Measurements from ENCODE around the gene TPM1.

Gene TPM1

DNA sequence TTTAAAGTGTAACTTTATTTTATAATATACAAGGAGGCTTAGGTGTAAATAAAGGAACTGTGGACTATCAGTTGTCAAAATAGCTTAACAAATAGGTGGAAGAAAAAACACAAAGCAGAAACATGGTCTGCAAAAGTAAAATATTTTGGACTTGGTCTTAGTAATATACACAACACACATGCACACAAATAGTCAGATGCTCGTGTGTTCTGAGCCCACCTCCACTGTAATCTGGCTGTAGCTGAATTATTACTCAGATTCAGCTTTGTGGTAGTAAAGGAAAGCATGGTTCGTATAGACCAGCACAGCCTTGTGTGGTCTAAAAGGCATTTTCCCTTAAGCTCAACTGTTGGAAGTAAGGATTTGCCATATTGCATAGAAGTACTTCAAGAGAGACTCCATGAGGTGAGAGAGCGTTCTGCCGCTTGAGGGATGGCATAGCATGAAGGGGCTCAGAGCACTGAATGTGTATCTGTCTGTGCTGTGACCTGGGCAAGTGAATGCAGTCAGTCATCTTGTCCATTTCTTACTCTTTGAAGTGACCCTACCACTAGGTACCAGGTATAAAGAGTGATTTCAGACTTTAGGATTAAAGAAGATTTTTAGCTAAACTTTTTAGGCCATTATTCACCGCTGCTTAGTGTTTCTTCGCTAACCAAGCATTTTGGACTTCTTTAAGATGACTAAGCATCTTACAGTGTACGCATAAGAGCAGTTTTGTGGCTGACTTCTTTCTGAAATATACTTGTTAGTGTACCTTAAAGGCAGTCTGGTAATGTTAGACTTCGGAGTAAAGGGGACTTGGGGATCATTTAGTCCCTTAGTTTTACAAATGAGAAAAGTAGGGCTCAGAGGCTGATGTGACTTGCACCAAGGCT lies 15.2 kb downstream of the TPM1 start:
- no peak for DNase-seq

DNA sequence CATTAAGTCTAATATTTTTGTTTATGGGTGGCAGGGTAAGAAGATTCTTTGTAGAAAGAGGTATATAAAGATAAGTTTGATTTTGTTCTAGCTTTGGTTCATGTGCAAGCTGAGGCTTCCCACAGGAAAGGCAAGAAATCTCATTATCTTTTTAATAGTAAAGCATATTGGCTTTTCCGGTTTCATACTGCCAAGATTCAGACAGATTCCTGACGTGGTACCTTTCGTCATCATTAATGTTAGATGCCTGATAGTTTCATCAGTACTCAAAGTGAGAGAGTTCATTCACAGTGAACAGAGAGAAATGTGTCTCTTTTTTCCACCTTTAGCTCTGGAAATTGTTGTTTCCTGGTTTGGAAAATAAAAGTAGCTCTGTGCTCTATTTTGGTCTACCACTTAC lies 16.5 kb downstream of the TPM1 start:
- DNase-seq, result no peak

DNA sequence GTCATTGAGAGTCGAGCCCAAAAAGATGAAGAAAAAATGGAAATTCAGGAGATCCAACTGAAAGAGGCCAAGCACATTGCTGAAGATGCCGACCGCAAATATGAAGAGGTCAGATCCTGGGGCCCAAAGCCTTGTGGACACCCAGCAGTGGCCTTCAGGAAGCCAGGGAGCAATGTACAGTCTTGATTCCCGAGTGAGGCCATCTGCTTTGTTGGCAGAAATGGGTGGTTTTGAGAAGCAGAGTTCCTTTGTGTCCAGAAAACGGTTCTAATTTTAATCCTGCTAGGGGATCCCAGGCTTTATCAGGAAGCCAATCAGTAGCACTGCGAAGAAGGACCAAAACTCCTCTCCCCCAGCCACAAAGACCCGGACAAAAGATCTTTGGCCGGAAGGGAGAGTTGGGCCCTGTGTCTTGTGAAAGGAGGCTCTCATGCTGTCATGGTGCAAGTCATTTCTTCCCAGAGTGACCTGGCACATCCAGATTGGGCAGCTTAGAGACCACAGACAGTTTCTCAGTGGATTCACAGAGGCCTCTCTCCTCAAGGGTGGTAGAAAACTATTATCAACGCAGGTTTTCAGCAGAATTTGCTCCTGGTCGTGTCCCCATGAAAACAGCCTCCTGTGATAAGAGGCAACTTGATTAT lies 17.1 kb downstream of the TPM1 start:
- DNase-seq, result no peak

DNA sequence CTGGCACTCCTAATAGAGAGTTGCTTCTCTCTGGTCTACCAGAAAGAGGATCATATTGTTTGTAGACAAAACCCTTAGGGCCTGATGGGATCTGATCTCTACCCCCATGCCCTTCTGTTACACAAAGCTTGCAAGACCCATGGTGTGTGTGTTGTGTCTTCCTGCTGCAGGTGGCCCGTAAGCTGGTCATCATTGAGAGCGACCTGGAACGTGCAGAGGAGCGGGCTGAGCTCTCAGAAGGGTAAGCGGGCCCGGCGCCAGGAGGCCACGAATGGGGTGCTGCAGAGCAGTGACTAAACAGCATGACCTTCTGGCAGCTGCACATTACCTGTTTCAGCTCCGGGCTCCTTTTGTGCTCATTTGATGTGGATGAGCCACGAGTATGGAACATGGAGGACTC lies 18.2 kb downstream of the TPM1 start:
- no peak for DNase-seq

DNA sequence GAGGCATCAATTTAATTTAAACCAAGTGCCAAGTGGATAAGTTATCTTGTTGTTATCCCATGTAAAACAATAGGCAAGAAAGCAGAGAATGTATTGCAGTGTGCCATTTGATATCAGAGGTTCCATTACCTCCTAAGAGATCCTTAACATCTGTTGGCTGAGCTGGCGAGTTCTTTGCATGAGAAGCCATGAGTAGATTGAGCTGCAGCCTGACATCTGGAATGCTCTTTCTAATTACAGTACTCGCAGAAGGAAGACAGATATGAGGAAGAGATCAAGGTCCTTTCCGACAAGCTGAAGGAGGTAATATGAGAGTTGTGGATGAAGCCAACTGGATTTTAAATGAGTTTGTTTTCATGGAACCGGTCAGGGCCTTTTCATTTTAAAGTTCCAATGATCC lies 19.4 kb downstream of the TPM1 start:
- no peak for DNase-seq

DNA sequence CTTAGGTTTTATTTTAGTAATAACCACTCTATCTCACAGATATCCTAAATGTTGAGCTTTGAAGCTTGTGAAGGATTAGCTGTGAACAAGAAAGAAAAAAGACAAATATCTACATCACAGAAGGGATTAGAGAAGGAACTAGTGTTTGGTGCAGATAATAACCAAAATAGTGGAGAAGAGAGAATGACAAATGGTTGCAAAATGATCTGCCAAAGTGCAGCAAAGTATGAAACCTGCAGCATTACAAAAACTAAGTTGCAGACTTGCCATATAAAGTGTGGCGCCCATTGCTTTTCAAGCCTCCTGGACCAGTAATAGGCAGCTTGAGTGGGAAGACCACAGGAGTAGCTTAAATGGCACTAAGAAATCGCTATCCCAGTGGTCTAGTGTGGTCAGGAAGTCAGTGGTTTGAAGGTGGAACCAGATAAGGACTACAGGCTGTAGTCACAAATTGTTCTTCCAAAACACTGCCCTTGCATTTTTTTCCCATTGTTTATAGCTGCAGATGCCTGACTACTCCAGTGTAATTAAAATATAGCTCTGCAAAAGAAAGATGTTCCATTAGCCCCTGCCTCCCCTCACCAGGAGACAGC lies 20.7 kb downstream of the TPM1 start:
- no peak for DNase-seq

DNA sequence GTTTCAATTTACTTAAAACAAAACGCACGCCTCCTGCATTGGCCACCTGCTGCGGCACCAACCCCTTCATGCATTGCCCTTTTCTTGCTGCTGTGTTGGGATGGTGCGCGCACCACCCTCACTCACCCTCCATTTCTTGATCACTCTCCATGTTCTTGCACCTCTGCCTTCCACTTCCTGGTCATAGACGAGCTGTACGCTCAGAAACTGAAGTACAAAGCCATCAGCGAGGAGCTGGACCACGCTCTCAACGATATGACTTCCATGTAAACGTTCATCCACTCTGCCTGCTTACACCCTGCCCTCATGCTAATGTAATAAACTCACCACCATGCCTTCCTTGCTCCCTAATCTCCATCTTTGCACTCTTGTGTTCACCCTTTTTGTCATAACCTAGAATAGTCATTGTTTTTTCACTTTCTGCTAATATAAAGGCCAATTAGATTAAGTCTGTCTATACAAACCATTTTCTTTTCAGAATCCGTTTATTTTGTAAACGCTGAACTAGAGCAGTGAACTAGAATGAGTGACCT lies 21.4 kb downstream of the TPM1 start:
- no peak for DNase-seq

DNA sequence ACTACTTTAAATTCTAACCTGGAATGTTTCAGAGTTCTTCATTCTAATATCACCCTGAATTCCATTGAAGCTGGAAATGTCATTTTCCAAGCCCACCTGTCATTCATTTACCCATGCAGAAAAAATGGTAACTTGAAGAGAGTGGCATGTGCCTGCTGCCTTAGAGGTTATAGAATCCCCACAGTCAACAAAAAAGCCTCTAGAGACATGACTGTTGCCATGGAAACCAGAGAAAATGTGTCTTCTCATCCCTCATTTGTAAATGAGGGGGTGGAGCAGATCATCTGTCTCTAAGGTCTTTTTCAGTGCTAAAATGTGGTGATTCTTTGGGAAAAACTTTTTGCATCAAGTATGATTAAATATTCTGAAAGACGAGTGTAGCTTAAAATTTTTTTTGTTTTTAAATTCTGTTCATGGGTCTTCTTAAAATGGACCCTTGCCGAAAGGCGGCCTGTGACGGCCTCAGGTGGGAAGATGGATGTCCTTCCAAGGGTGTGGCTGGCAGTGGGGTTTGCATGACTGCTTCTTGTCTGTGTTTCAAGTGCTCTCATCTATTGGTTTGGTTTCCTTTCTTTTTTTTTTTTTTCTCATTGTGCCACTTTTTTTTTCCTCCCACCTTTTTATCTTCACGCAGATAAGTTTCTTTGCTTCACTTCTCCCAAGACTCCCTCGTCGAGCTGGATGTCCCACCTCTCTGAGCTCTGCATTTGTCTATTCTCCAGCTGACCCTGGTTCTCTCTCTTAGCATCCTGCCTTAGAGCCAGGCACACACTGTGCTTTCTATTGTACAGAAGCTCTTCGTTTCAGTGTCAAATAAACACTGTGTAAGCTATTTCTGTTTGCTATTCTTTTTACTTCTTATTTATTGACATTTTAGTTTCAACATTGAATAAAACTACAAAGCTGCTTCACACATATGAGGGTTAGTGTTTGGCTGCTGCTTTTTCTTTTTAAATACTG lies 23.0 kb downstream of the TPM1 start:
- no peak for DNase-seq

DNA sequence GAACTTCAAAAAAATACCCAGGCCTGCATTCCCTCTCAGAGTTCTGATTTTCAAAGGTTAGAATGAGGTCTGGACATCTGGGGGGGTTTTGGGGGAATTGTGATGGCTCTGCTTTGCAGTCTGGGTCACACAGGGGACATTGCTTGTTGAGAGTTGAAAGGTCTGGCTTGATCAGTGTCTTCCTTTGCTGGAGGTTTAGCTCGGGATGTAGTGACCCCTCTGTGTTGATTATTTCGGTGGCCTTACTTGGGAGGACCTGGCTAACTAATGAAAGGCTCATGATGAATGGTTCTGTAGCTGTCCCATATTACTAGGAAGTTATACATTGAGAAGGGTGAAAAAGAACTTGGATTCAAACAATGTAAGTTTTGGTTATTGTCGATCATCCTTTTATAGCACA lies 23.7 kb downstream of the TPM1 start:
- DNase-seq, result no peak

DNA sequence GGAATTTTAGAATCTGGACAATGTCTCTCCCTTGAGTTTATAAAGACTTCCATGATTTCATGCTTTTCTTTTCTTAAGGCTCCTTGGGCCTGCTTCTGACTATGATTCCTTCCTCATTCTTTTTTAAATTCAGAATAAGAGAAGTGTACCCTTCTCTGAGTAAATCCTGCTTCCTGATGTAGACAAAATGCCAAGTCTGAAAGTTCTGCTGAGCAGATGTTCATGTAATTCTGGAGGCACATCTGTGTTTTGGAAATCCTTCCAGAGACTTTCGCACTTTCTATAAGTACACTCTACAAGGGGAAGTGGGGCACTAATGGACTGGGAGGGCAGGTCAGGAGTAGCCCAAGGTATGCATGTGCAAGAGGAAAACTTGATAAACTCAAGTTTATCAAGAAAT lies 24.8 kb downstream of the TPM1 start:
- no peak for DNase-seq

DNA sequence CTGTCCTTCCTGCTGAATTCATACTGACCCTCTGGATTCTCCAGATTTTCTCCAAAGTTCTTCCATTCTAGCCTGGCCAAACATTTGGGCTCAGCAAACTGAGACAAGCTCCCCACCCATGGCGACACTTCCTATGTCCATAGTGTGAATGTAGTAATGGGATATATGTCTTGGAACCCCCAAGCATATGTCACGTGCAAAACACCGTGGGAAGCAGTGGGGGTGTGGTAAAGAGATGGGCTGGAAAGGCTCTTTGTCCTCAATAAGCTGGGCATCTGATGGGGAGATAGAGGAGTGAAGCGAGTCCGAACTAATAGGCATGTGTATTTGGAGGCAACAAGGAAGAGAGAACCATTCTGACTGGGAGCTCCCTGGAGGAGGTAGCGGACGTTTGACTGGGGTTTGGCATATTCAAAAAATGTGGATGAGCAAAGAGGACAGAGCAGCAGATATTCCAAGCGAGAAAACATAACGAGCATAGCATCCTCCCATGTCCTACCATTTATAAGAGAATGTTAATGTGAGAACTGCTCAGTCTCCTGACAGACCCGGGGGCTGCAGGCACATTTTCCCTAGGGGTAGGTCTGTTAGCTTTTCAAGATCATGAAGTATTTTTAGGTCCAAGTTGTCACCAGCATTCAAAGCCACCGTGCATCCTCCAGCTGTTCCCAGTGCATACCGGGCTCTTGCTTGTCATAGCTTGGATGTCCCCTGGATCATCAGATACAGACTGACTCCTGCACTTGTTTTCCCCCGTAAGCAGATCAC lies 25.6 kb downstream of the TPM1 start:
- no peak for DNase-seq

DNA sequence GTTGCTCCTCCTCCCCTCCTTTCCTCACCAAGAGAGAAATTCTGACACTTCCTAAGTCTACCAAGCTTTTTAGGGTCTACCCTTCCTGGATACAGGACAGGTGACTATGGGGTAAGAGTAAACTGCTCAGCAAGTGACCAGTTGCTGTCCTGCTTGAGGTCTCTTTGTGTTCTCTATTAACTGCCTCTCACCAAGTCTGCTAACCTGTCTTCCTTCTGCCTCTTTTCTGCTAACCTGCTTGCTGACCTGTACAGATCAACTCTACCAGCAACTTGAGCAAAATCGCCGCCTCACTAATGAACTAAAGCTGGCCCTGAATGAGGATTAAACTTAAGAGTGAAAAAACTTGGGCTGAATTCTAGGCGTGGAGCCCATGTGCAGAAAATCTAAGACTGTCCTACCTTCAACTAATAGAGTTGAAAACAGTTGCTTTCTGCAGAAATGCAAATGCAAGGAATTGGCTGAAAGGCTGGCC lies 27.1 kb downstream of the TPM1 start:
- DNase-seq, result no peak

DNA sequence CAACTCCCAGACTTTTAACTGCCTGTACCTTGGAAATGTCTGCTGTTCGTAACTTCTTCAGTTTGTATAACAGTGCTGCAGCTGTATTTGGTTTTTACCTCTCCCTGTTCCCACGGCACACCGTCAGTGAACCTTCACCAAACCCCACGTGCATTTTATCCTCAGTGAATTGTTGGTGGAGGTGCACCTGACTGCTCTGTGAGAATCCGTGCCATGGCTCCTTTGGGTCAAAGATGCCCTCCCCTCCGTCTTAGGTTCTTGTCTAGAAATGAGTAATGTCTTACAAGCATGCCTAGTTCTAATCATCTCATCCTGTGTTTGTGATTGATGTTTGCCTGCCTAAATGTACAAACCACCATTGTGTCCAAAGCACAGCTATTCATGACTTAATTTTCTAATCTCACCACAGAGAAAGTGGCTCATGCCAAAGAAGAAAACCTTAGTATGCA lies 28.2 kb downstream of the TPM1 start:
- DNase-seq, result no peak

DNA sequence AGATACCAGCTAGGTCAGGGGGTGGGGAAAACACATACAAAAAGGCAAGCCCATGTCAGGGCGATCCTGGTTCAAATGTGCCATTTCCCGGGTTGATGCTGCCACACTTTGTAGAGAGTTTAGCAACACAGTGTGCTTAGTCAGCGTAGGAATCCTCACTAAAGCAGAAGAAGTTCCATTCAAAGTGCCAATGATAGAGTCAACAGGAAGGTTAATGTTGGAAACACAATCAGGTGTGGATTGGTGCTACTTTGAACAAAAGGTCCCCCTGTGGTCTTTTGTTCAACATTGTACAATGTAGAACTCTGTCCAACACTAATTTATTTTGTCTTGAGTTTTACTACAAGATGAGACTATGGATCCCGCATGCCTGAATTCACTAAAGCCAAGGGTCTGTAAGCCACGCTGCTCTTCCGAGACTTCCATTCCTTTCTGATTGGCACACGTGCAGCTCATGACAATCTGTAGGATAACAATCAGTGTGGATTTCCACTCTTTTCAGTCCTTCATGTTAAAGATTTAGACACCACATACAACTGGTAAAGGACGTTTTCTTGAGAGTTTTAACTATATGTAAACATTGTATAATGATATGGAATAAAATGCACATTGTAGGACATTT lies 28.9 kb downstream of the TPM1 start:
- DNase-seq, result no peak

DNA sequence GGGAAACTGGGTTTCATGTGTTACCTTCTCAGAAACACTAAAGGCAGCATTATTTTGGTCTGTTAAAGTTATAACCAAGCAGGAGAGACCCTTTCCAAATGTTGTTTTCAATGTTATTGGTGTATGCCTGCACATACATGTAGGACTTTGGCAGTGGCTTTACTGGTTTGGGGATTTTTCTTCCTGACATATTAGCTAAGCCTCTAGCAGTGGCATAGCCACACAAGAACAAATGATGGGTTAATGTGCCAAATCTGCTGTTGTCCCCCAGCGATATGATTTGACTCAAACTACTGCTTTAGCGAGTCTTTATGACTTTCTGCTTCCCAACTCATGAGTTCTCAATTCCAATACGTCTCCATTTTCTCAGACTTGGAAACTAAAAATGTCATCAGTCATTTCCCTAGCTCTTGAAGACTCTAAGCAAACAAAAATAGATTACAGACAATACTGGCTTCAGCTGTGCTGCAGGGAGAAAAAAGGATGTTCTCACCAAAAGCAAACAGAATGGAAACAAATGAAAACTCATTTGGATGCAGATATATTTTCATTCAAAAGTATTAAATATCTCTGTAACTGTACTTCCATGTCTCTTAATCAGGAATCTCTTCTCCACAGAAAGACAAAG lies 29.6 kb downstream of the TPM1 start:
- DNase-seq, result no peak

DNA sequence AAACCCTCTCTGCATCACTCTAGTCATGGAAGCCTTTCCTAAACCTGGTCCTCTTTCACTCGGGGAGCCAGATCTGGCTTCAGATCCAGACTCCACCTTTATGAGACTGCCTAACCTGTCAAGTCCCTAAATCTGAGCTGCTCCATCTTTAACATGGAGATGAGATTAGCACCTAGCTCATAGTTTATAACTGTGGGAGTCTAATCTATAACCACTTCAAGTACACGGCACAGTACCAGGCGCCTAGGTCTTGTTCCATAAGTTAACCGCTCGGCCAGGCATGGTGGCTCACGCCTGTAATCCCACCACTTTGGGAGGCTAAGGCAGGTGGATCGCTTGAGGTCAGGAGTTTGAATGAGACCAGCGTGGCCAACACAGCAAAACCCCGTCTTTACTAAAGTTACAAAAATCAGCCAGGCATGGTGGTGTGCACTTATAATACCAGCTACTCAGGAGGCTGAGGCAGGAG lies 30.3 kb downstream of the TPM1 start:
- DNase-seq, result no peak

DNA sequence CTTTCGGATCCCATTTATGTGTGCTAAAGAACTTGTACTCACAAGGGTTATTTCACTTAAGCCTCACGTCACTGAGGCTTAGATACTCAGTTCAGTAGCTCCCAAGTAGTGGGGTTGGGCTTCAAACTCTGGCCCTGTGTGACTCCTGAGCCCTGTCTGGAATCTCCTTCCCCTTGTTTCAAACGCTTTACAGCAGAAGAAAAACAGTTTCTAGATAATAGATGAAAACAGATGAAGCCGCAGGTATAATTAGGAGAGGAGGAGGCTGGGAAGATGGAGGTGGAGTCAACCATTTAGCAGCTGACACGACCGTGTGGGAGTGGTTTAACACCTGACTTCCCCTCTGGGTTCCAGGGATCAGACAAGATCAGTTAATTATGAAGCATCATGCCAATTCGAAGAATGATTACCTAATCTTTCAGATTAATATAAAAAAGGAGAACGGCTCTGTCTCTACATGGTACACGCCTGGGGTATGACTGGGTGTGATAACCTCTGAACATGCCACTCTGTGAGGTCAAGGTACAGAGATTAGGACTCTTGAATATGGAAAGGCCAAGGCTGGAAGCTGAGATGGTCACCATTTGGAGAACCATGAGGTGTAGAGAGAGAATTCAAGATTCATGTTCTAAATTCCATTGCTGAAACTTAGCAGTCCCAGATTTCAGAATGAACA lies 31.1 kb downstream of the TPM1 start:
- no peak for DNase-seq

DNA sequence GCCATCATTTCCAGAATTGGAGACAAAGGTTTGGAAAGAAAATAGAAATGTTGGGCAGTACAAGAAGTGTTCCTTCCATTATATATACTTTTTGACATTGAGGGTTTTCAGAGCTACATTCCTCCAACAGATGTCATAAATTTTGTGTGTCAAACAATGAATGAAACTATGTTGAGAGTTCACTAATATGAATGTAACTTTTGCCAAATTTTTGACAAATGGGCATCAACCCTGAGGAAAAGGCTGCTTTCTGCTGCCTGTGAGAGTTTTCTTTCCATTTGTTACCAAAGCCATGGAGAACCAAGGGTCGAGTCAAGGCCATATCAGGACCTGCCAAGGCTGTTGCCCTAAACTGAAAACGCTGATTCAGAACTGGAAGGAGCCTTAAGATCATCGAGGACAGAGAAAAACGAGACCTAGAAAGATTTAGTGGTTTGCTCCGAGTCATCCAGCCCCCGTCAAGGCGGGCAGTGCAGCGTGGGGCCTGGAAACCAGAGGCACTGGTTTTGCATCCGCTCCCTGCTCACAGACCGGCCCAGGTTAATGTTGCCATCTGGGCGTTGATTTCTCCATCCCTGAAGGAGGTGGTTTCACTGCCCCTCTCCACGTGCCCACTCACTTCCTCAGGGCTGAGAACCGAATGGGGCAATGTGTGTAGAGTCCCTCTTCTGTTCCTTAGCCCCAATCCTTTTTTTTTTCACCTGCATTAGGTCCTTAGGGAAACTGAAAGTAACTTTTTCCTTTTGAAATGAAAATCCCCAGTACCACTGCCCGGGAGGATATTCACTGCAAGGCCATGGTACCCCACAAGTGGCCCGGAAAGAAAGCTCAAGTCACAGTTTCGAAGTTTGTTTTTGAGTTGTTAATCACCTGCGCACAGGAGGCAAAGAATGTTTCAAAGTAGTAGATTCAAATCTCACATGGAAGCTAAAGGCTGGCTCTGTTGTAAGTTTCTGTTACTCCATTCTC lies 32.8 kb downstream of the TPM1 start:
- DNase-seq, result no peak
